ENCODE measurements around the gene CES2.
"Not testable (repeated sequence)": the region's sequence is repeated elsewhere in the genome, so short reads cannot be mapped to it uniquely, and the experiment has no call there.

The CES2 gene

GRCh38 chr16:66973716-66974115 lies 38.4 kb downstream of the CES2 start:
- no peak for TF ChIP-seq CTCF (IDR thresholded peaks at IDR 0.05; ENCODE audit: low read depth, low read length, missing control alignments)
- no peak for DNase-seq (ENCODE audit: low read depth)
- no peak overlapping the region for H3K4me3 ChIP-seq (ENCODE audit: low read depth, low read length)

- DNase-seq (ENCODE audit: low read depth); H3K4me3 ChIP-seq (ENCODE audit: low read depth, low read length): not testable (repeated sequence)
Measured at GRCh38 chr16:66974156-66974931, 39.0 kb downstream of the CES2 start.

- H3K4me3 ChIP-seq (ENCODE audit: low read depth, low read length); DNase-seq (ENCODE audit: low read depth): not testable (repeated sequence)
Measured at GRCh38 chr16:66974932-66975246, 39.6 kb downstream of the CES2 start.

GRCh38 chr16:66975302-66975893 lies 40.1 kb downstream of the CES2 start:
- no peak for TF ChIP-seq CTCF (IDR thresholded peaks at IDR 0.05; ENCODE audit: low read depth, low read length, missing control alignments)
- no peak for DNase-seq (ENCODE audit: low read depth)
- no peak overlapping the region for H3K4me3 ChIP-seq (ENCODE audit: low read depth, low read length)

- no peak for DNase-seq (ENCODE audit: low read depth)
- H3K4me3 ChIP-seq (ENCODE audit: low read depth, low read length): no peak overlapping the region
- no peak for TF ChIP-seq CTCF (IDR thresholded peaks at IDR 0.05; ENCODE audit: low read depth, low read length, missing control alignments)
Measured at GRCh38 chr16:66976746-66977145, 41.4 kb downstream of the CES2 start.

- no peak for DNase-seq (ENCODE audit: low read depth)
- peak; percentile 98 for TF ChIP-seq CTCF (IDR thresholded peaks at IDR 0.05; ENCODE audit: low read depth, low read length, missing control alignments)
- no peak overlapping the region for H3K4me3 ChIP-seq (ENCODE audit: low read depth, low read length)
Measured at GRCh38 chr16:66977341-66978113, 42.2 kb downstream of the CES2 start.

- H3K4me3 ChIP-seq (ENCODE audit: low read depth, low read length): no peak overlapping the region
- no peak for TF ChIP-seq CTCF (IDR thresholded peaks at IDR 0.05; ENCODE audit: low read depth, low read length, missing control alignments)
- DNase-seq (ENCODE audit: low read depth): no peak
Measured at GRCh38 chr16:66979011-66979717, 43.8 kb downstream of the CES2 start.
